ENCODE data around the gene ADAM21.
"Not testable (repeated sequence)": the region's sequence is repeated elsewhere in the genome, so short reads cannot be mapped to it uniquely, and the experiment has no call there.

ADAM21 gene

GRCh38 chr14:70451874-70452273, at the start of gene ADAM21:
ADAM21 (plus strand) TSS chr14:70452174; CDS start chr14:70457500, 5,326 bp downstream.
- H3K4me3 ChIP-seq (ENCODE audit: low read depth, low read length) = no peak within 1 kb of the TSS
- DNase-seq (ENCODE audit: low read depth) = no peak
- TF ChIP-seq CTCF (IDR thresholded peaks at IDR 0.05; ENCODE audit: low read depth, low read length) = no peak
- no peak for TF ChIP-seq MYC (IDR thresholded peaks at IDR 0.05; ENCODE audit: low read depth, low read length)
- no peak for TF ChIP-seq POLR2A (IDR thresholded peaks at IDR 0.05; ENCODE audit: extremely low read depth, insufficient read length)

GRCh38 chr14:70403335-70403734, 48.6 kb upstream of the ADAM21 start:
- H3K4me3 ChIP-seq (ENCODE audit: low read depth, low read length) = not testable (repeated sequence)
- DNase-seq (ENCODE audit: low read depth) = peak; percentile 20

- DNase-seq (ENCODE audit: low read depth); H3K4me3 ChIP-seq (ENCODE audit: low read depth, low read length): not testable (repeated sequence)
Observed at GRCh38 chr14:70406216-70406615, 45.8 kb upstream of the ADAM21 start.

- H3K4me3 ChIP-seq (ENCODE audit: low read depth, low read length) = no peak overlapping the region
- TF ChIP-seq CTCF (IDR thresholded peaks at IDR 0.05; ENCODE audit: low read depth, low read length) = no peak
- no peak for TF ChIP-seq POLR2A (IDR thresholded peaks at IDR 0.05; ENCODE audit: extremely low read depth, insufficient read length)
- no peak for TF ChIP-seq MAX (IDR thresholded peaks at IDR 0.05; ENCODE audit: low read depth, low read length)
- TF ChIP-seq MYC (IDR thresholded peaks at IDR 0.05; ENCODE audit: low read depth, low read length) = no peak
- no peak for DNase-seq (ENCODE audit: low read depth)
Observed at GRCh38 chr14:70407621-70408020, 44.4 kb upstream of the ADAM21 start.

GRCh38 chr14:70415788-70416187, 36.2 kb upstream of the ADAM21 start:
- H3K4me3 ChIP-seq (ENCODE audit: low read depth, low read length) = peak overlapping the region; percentile 82
- TF ChIP-seq MAX (IDR thresholded peaks at IDR 0.05; ENCODE audit: low read depth, low read length) (no peak), MYC (IDR thresholded peaks at IDR 0.05; ENCODE audit: low read depth, low read length) (no peak), POLR2A (IDR thresholded peaks at IDR 0.05; ENCODE audit: extremely low read depth, insufficient read length) (no peak), CTCF (IDR thresholded peaks at IDR 0.05; ENCODE audit: low read depth, low read length) (no peak)
- no peak for DNase-seq (ENCODE audit: low read depth)

- peak; percentile 4 for DNase-seq (ENCODE audit: low read depth)
- peak overlapping the region; percentile 82 for H3K4me3 ChIP-seq (ENCODE audit: low read depth, low read length)
- TF ChIP-seq POLR2A (IDR thresholded peaks at IDR 0.05; ENCODE audit: extremely low read depth, insufficient read length) (no peak), MYC (IDR thresholded peaks at IDR 0.05; ENCODE audit: low read depth, low read length) (no peak), CTCF (IDR thresholded peaks at IDR 0.05; ENCODE audit: low read depth, low read length) (no peak), MAX (IDR thresholded peaks at IDR 0.05; ENCODE audit: low read depth, low read length) (no peak)
Observed at GRCh38 chr14:70416338-70416724, 35.6 kb upstream of the ADAM21 start.

GRCh38 chr14:70416725-70417349, 35.1 kb upstream of the ADAM21 start, which contains the start of gene SYNJ2BP:
SYNJ2BP (minus strand) TSS chr14:70417090; CDS start chr14:70416963, 127 bp downstream.
- TF ChIP-seq MYC (IDR thresholded peaks at IDR 0.05; ENCODE audit: low read depth, low read length) (no peak), CTCF (IDR thresholded peaks at IDR 0.05; ENCODE audit: low read depth, low read length) (no peak), POLR2A (IDR thresholded peaks at IDR 0.05; ENCODE audit: extremely low read depth, insufficient read length) (no peak), MAX (IDR thresholded peaks at IDR 0.05; ENCODE audit: low read depth, low read length) (no peak)
- peak within 1 kb of the TSS; percentile 82 for H3K4me3 ChIP-seq (ENCODE audit: low read depth, low read length)
- DNase-seq (ENCODE audit: low read depth) = peak; percentile 43

- not testable (repeated sequence) for DNase-seq (ENCODE audit: low read depth); H3K4me3 ChIP-seq (ENCODE audit: low read depth, low read length)
Observed at GRCh38 chr14:70419270-70419931, 32.6 kb upstream of the ADAM21 start.
